ENCODE data around the gene RIOX2. TPM values are rescaled to one million over a fixed set of nuclear protein-coding genes. Genes with fewer than 3 reads are reported as not detected.

The RIOX2 gene
- total RNA-seq, 2 donors from 2014 or later: 22.1 to 32.3 TPM

GRCh38 chr3:97999103-97999502 is 26.9 kb upstream of the RIOX2 start:
- intact Hi-C loops (cut with DNase I): no loop called here
- TF ChIP-seq, protein P1, sequence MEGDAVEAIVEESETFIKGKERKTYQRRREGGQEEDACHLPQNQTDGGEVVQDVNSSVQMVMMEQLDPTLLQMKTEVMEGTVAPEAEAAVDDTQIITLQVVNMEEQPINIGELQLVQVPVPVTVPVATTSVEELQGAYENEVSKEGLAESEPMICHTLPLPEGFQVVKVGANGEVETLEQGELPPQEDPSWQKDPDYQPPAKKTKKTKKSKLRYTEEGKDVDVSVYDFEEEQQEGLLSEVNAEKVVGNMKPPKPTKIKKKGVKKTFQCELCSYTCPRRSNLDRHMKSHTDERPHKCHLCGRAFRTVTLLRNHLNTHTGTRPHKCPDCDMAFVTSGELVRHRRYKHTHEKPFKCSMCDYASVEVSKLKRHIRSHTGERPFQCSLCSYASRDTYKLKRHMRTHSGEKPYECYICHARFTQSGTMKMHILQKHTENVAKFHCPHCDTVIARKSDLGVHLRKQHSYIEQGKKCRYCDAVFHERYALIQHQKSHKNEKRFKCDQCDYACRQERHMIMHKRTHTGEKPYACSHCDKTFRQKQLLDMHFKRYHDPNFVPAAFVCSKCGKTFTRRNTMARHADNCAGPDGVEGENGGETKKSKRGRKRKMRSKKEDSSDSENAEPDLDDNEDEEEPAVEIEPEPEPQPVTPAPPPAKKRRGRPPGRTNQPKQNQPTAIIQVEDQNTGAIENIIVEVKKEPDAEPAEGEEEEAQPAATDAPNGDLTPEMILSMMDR (IDR thresholded peaks at IDR 0.05): no peak
- TF ChIP-seq POLR2A (IDR thresholded peaks at IDR 0.05): no peak
- Histone ChIP-seq H3K4me3 (no peak overlapping the region), H3K4me1 (peaks cover 12% of the 10 kb centered on the region), H3K27me3 (no peaks in the 10 kb centered on the region), H3K9me3 (no peaks in the 10 kb centered on the region), H3K36me3 (replicated peaks in 1 of 2; ENCODE audit: insufficient read depth in 1 of 2, low read depth in 2 of 2) (no peaks in the 10 kb centered on the region), H3K27ac (no peak overlapping the region)
- DNase-seq (no peak), ATAC-seq (no peak)
- 82 to 84% methylated on average over 5 of the region's 5 CpGs for WGBS, 2 donors

GRCh38 chr3:97996988-97997387 is 24.8 kb upstream of the RIOX2 start:
- TF ChIP-seq, protein P1 (IDR thresholded peaks at IDR 0.05): no peak
- no peak for TF ChIP-seq POLR2A (IDR thresholded peaks at IDR 0.05)

GRCh38 chr3:97994328-97994945 is 22.2 kb upstream of the RIOX2 start:
- intact Hi-C loops (cut with DNase I): no loop called here
- H3K4me1 ChIP-seq: peaks cover 12% of the 10 kb centered on the region
- TF ChIP-seq POLR2A (IDR thresholded peaks at IDR 0.05): no peak
- TF ChIP-seq, protein P1 (IDR thresholded peaks at IDR 0.05): no peak
- ATAC-seq: no peak
- H3K27me3 ChIP-seq: no peaks in the 10 kb centered on the region
- H3K27ac ChIP-seq: no peak overlapping the region
- no peak for DNase-seq
- WGBS, 2 donors: 15 to 23% methylated on average over 2 of the region's 2 CpGs
- no peaks in the 10 kb centered on the region for H3K36me3 ChIP-seq (replicated peaks in 1 of 2; ENCODE audit: insufficient read depth in 1 of 2, low read depth in 2 of 2)
- no peaks in the 10 kb centered on the region for H3K9me3 ChIP-seq
- no peak overlapping the region for H3K4me3 ChIP-seq

More at GRCh38 chr3:97996988-97997387, 24.8 kb upstream of the RIOX2 start:
- intact Hi-C loops (cut with DNase I): no loop called here
- no peak for DNase-seq
- H3K27me3 ChIP-seq: no peaks in the 10 kb centered on the region
- H3K27ac ChIP-seq: no peak overlapping the region
- no peak for ATAC-seq
- H3K9me3 ChIP-seq: no peaks in the 10 kb centered on the region
- WGBS, 2 donors: 85 to 92% methylated on average over 4 of the region's 4 CpGs
- no peaks in the 10 kb centered on the region for H3K36me3 ChIP-seq (replicated peaks in 1 of 2; ENCODE audit: insufficient read depth in 1 of 2, low read depth in 2 of 2)
- peaks cover 12% of the 10 kb centered on the region for H3K4me1 ChIP-seq
- H3K4me3 ChIP-seq: no peak overlapping the region

DNA sequence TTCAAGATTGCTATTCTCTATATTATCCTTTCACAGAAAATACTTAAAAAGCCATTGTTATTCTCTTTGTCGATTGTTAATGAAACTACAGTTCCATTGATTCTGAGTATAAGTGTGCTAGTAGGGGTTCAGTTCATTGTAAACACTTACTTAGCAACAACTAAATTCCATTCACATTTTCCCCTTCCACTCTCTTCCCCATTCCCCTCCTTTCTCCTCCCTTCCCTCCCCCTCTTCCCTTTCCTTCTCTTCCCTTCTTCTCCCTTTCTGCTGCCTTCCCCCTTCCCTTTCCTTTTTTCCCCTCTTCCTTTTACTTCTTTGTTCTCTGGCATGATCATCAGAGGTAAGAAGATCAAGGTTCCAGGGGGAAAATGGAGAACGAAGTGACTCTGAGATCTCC is 21.3 kb upstream of the RIOX2 start:
- 73 to 83% methylated on average over 2 of the region's 2 CpGs for WGBS, 2 donors
- ATAC-seq (no peak), DNase-seq (no peak)
- no peak for TF ChIP-seq POLR2A (IDR thresholded peaks at IDR 0.05)
- no peak overlapping the region for H3K27ac ChIP-seq
- intact Hi-C loops (cut with DNase I): no loop called here
- H3K4me1 ChIP-seq: peaks cover 12% of the 10 kb centered on the region
- H3K36me3 ChIP-seq (replicated peaks in 1 of 2; ENCODE audit: insufficient read depth in 1 of 2, low read depth in 2 of 2): no peaks in the 10 kb centered on the region
- no peak overlapping the region for H3K4me3 ChIP-seq
- no peaks in the 10 kb centered on the region for H3K27me3 ChIP-seq
- no peaks in the 10 kb centered on the region for H3K9me3 ChIP-seq

- no peaks in the 10 kb centered on the region for H3K9me3 ChIP-seq
- no peaks in the 10 kb centered on the region for H3K27me3 ChIP-seq
- peaks cover 12% of the 10 kb centered on the region for H3K4me1 ChIP-seq
- H3K36me3 ChIP-seq (replicated peaks in 1 of 2; ENCODE audit: insufficient read depth in 1 of 2, low read depth in 2 of 2): no peaks in the 10 kb centered on the region
- H3K27ac ChIP-seq: no peak overlapping the region
- WGBS, 2 donors: 95 to 100% methylated on average over 2 of the region's 2 CpGs
- TF ChIP-seq, protein P1 (IDR thresholded peaks at IDR 0.05): no peak
- TF ChIP-seq POLR2A (IDR thresholded peaks at IDR 0.05): no peak
- no peak overlapping the region for H3K4me3 ChIP-seq
- DNase-seq: no peak
- intact Hi-C loops (cut with DNase I): no loop called here
- ATAC-seq: no peak
These were observed 20.4 kb upstream of the RIOX2 start for GRCh38 chr3:97992547-97993173.
